Epithelial cell of esophagus (primary cell): ENCODE measurements around the gene TRAM2.

Experiments used
- DNase-seq: peaks from one replicate; pipeline ENCODE4 v3.0.0; 2010; ENCODE audit warnings: low read depth
- H3K4me3 ChIP-seq: 2 replicates; pipeline ENCODE4 v1.5.1; 2011; ENCODE audit warnings: mild to moderate bottlenecking, low read length, control low read depth
- CTCF ChIP-seq: IDR thresholded peaks from 2 replicates; pipeline ENCODE4 v1.5.1; 2011; ENCODE audit warnings: low read depth, mild to moderate bottlenecking, low read length, control low read depth, inconsistent platforms; ENCODE audit not compliant: insufficient read depth; ENCODE audit errors: missing control alignments

Gene TRAM2

GRCh38 chr6:52571099-52571755, 5.6 kb downstream of the TRAM2 start:
- no peak overlapping the region for H3K4me3 ChIP-seq
- DNase-seq: no peak
- TF ChIP-seq CTCF: no peak

GRCh38 chr6:52570291-52570700, 6.6 kb downstream of the TRAM2 start:
- no peak for TF ChIP-seq CTCF
- DNase-seq: no peak
- H3K4me3 ChIP-seq: no peak overlapping the region

GRCh38 chr6:52568320-52568719, 8.5 kb downstream of the TRAM2 start:
- DNase-seq: no peak
- TF ChIP-seq CTCF: no peak
- no peak overlapping the region for H3K4me3 ChIP-seq

GRCh38 chr6:52566853-52567279, 10.0 kb downstream of the TRAM2 start:
- peak; percentile 65 for DNase-seq
- H3K4me3 ChIP-seq: no peak overlapping the region
- no peak for TF ChIP-seq CTCF

GRCh38 chr6:52566201-52566600, 10.7 kb downstream of the TRAM2 start:
- DNase-seq: no peak
- H3K4me3 ChIP-seq: no peak overlapping the region
- no peak for TF ChIP-seq CTCF

GRCh38 chr6:52564856-52565255, 12.0 kb downstream of the TRAM2 start:
- H3K4me3 ChIP-seq: no peak overlapping the region
- DNase-seq: no peak
- no peak for TF ChIP-seq CTCF

GRCh38 chr6:52562911-52563310, 13.9 kb downstream of the TRAM2 start:
- H3K4me3 ChIP-seq: no peak overlapping the region
- no peak for TF ChIP-seq CTCF
- no peak for DNase-seq
